GM18505 (cell line): ENCODE measurements around the gene TLE3.

ENCODE experiments used
- ATAC-seq: cut with Tn5 transposase; IDR thresholded peaks from one replicate; pipeline ENCODE4 v1.9.1; 2021; ENCODE audit not compliant: unreplicated experiment
- POLR2A ChIP-seq: IDR thresholded peaks from 4 replicates; pipeline ENCODE4 v1.6.1; 2011; ENCODE audit warnings: borderline replicate concordance; ENCODE audit not compliant: insufficient read depth, insufficient read length; ENCODE audit errors: extremely low read depth

The TLE3 gene

GRCh38 chr15:70133781-70134421 is 36.2 kb upstream of the TLE3 start:
- no peak for TF ChIP-seq POLR2A
- no peak for ATAC-seq

DNA sequence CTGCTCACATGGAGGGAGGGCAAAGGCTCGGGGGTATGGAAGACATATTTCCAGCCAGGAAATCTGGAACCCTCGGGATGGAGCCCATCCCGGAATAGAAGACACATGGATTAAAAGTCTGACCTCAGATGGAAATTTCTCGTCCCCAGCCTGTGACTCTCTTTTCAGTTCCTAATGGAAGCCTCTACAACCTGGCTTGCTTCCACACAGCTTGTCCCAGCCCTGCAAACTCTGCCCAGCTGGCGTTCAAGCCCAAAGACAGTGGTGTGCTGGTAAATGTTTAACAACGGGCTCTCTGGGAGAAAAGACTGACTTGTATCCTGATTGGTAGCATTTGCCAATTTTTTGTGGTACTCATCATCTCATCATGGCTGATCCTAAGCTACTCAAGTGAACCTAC is 35.6 kb upstream of the TLE3 start:
- ATAC-seq: no peak
- no peak for TF ChIP-seq POLR2A

GRCh38 chr15:70132571-70132970 is 34.9 kb upstream of the TLE3 start:
- ATAC-seq: no peak
- TF ChIP-seq POLR2A: no peak

DNA sequence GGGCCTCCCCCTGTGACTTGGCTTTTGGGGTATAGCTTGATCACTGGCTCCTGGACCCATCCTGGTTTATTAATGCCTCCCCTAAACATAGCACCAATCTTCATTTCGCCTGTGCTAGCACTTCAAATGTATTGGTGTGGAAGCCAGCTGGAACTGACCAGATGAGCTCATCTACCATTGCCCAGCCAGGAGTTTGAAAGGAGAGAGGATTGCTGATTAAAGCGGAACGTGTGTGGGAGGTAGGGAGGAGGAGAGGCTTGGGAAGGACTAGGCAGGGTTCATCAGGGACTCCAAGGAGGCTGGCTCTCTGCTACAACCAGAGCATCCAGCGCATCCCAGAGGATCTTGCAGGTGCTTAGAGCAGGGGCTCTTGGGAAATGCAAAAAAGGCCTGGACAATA is 34.4 kb upstream of the TLE3 start:
- TF ChIP-seq POLR2A: no peak
- ATAC-seq: no peak

DNA sequence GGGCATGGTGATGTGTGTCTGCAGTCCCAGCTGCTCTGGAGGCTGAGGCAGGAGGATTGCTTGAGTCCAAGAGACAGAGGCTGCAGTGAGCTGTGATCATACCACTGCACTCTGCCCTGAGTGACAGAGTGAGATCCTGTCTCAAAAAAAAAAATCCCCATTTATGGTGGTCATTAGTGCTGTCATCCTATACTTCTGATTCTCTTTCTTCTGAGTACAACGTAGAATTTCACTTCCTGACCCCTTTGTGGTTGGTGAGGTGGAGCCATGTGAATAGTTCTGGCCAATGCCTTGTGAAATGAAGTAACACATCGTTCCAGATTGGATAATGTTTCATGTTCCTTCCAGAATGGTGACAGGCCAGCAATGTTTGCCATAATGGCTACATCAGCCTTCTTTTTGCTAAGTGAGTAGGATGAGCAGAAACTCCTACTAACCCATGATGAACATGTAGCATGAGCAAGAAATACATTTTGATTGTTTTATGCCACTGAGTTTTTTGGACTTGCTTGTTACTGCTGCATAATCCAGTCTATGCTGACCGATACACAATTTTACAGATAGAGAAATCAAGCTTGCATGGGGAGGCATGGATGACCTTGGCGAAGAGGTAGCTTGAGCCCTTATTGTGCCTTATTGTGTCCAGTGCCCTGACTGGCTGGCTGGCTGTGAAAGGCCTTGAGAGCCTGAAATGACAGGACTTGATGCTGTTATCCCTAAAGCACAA is 30.9 kb upstream of the TLE3 start:
- ATAC-seq: no peak
- no peak for TF ChIP-seq POLR2A

DNA sequence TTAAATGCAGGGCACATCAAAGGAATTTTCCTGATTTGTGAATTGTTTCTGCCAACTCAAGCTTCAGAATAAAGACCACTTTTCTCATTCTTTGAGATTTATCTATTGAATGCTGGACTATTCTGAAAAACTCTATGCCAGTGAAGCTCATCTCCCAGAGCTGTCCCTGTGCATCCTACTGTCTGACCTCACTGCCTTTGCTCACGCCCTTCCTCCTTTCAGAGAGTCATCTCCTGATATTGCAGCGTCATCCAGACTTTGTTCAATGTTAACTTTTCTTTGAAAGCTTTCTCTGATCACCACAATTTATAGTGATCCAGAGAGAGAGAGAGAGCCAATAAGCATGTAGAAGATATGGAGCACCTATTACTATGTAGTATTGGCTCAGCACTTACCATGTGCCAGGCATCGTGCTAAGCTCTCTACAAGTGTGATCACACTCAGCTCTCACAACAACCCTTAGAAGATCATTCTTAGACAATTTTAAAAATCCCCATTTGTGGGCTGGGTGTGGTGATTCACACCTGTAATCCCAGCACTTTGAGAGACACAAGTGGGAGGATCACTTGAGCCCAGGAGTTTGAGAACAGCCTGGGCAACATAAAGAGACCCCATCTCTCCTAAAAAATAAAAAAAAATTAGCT is 30.2 kb upstream of the TLE3 start:
- ATAC-seq: no peak

DNA sequence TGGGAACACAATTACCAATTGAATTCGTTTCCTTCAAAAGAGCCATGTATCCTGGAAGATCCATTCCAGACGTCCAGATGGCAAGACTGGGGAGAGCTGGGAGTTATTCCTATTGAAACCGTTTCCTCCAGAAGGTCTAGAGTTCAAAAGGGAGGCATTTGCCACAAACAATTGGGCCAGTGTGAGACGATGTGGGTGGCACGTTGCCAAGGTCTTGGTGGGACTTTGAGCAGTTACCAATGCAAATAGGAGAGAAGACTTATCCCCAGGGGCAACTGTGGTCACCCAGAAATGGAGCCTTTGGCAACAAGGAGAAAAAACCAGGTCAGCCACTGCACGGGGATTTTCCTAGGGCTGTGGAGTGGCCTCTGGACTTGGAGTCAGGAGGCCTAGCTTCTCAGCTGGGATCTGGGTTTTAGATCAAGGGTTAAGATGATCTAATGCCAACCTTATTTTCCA is 29.6 kb upstream of the TLE3 start:
- TF ChIP-seq POLR2A: no peak
- ATAC-seq: no peak

More for the DNA sequence above, 30.2 kb upstream of the TLE3 start:
- no peak for TF ChIP-seq POLR2A

DNA sequence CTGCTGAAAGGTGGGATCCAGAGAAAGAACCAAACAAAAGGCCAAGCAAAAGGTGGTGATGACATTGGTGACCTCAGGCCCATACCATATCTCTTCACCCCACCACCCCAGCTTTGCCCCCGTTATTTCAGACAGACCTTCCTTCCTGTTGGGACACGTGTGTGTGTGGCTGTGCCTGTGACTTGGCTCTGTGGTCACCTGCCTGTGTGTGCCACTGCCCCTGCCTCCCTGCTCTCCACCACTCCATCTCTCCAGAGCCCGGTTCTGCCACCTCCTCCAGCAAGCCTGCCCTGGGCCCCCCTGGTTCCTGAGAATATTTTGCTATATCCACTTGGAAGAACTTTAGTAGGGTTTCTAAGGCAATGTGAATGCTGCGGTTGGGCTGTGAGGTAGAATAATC is 28.6 kb upstream of the TLE3 start:
- no peak for TF ChIP-seq POLR2A
- ATAC-seq: no peak

DNA sequence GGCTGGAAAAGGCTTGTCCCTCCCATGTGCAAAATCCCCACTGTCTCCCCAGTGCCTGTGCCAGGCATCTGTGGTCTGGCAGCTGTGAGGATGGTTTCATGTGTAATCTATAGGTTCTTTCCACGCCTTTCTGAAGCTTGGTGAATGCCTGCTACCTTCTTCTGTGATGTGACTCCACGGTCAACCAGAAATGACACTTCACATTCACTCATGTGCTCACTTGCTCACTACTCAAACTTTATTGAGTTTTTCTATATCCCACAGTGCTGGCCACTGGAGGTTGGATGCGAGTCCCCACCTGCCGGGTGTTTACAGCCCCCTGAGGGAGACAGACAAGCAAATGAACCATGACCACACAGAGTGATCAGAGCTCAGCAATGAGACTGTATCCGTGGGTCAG is 27.9 kb upstream of the TLE3 start:
- TF ChIP-seq POLR2A: no peak
- no peak for ATAC-seq

DNA sequence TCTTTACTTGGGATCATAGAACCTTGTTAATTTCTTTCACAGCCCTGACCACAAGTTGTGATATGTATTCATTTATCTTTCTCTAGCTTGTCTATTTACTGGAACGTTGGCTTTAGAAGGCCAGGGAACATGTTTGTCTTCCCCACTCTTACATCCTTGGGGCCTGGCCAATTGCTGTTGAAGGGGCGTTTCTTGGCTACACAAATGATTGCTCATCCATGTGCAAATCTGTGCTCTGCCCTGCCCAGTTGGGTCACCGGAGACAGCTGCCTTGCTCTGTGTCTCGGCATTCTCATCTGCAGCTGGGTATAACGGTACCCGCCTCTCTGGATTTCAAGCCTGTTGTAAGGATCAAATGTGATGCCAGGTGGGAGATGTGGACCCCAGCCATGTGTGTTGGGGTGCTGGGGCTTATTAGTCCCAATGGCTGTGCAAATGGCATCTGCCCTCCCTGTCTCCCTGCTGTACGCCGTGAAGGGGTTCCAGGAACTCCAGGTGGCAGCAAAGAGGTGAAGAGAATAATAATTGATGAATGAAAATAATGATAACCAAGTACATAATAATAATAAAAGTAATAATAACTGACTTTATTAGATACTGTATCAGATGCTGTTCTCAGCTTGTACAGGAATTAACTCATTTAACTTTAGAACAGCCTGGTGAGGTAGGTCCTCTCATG is 24.0 kb upstream of the TLE3 start:
- TF ChIP-seq POLR2A: no peak
- no peak for ATAC-seq

GRCh38 chr15:70120958-70121623 is 23.4 kb upstream of the TLE3 start:
- no peak for TF ChIP-seq POLR2A
- ATAC-seq: no peak

- no peak for ATAC-seq
- TF ChIP-seq POLR2A: no peak
Measured at GRCh38 chr15:70119911-70120508, 22.3 kb upstream of the TLE3 start.
